Subcutaneous abdominal adipose tissue (tissue), 5 donors: Measurements from ENCODE around the gene PARL.
A peak's percentile ranks its signal among the peaks of the same experiment; 100 is the strongest.
"Not testable (repeated sequence)": the region's sequence is repeated elsewhere in the genome, so short reads cannot be mapped to it uniquely, and the experiment has no call there.

Experiments
- H3K27ac ChIP-seq: one replicate; pipeline ENCODE4 v1.7.0; 2013; ENCODE audit warnings: low read depth, mild to moderate bottlenecking, inconsistent platforms, low read length, moderate library complexity
- H3K27me3 ChIP-seq, 5 donors: one replicate each; pipeline ENCODE4 v1.7.0; 2013; ENCODE audit warnings: low read length in 5 of 5, inconsistent platforms in 1 of 5; ENCODE audit not compliant: control insufficient read depth in 5 of 5, insufficient read depth in 4 of 5
- H3K36me3 ChIP-seq, 5 donors: one replicate each; pipeline ENCODE4 v1.7.0; 2013; ENCODE audit warnings: low read length in 5 of 5; ENCODE audit not compliant: control insufficient read depth in 5 of 5, insufficient read depth in 5 of 5
- H3K4me1 ChIP-seq, 5 donors: one replicate each; pipeline ENCODE4 v1.7.0; 2013; ENCODE audit warnings: low read length in 5 of 5, mild to moderate bottlenecking in 3 of 5, moderate library complexity in 1 of 5; ENCODE audit not compliant: control insufficient read depth in 5 of 5, insufficient read depth in 5 of 5
- H3K4me3 ChIP-seq, 5 donors: one replicate each; pipeline ENCODE4 v1.7.0; 2013; ENCODE audit warnings: low read length in 5 of 5, low read depth in 1 of 5
- H3K9ac ChIP-seq, 5 donors: one replicate each; pipeline ENCODE4 v1.7.0; 2013; ENCODE audit warnings: low read length in 5 of 5, mild to moderate bottlenecking in 4 of 5, moderate library complexity in 3 of 5
- H3K9me3 ChIP-seq, 5 donors: one replicate each; pipeline ENCODE4 v1.7.0; 2013; ENCODE audit warnings: low read length in 5 of 5; ENCODE audit not compliant: control insufficient read depth in 5 of 5
- donor health status: healthy.
- donor health status: healthy.
- donor health status: healthy.
- donor health status: healthy.
- donor health status: healthy.

The PARL gene

GRCh38 chr3:183885766-183886165, 1.1 kb upstream of the PARL start:
- H3K27ac ChIP-seq: no peak overlapping the region
- H3K36me3 ChIP-seq: no peaks in the 10 kb centered on the region
- H3K4me1 ChIP-seq: peaks cover 2 to 32% (median 27%) of the 10 kb centered on the region in 5 donors
- H3K9me3 ChIP-seq: no peaks in the 10 kb centered on the region
- no peak overlapping the region for H3K9ac ChIP-seq
- no peak overlapping the region for H3K4me3 ChIP-seq
- H3K27me3 ChIP-seq: no peaks in the 10 kb centered on the region

- Histone ChIP-seq H3K4me1 (peaks cover 2 to 35% (median 28%) of the 10 kb centered on the region in 5 donors), H3K36me3 (no peaks in the 10 kb centered on the region), H3K9me3 (no peaks in the 10 kb centered on the region), H3K9ac (peak overlapping the region; percentile 73 to 93 (median 92)), H3K27ac (peak overlapping the region; percentile 62), H3K27me3 (no peaks in the 10 kb centered on the region), H3K4me3 (peak overlapping the region; percentile 84 to 99 (median 93))
Observed at GRCh38 chr3:183884097-183884426, 618 bp downstream of the PARL start.

- Histone ChIP-seq H3K4me3 (peak overlapping the region; percentile 84 to 99 (median 93)), H3K9ac (peak overlapping the region; percentile 54 to 93 (median 92)), H3K4me1 (peaks cover 2 to 38% (median 28%) of the 10 kb centered on the region in 5 donors), H3K27ac (peak overlapping the region; percentile 62), H3K36me3 (no peaks in the 10 kb centered on the region), H3K9me3 (no peaks in the 10 kb centered on the region), H3K27me3 (no peaks in the 10 kb centered on the region)
Observed at GRCh38 chr3:183883291-183884096, 1.2 kb downstream of the PARL start.

DNA sequence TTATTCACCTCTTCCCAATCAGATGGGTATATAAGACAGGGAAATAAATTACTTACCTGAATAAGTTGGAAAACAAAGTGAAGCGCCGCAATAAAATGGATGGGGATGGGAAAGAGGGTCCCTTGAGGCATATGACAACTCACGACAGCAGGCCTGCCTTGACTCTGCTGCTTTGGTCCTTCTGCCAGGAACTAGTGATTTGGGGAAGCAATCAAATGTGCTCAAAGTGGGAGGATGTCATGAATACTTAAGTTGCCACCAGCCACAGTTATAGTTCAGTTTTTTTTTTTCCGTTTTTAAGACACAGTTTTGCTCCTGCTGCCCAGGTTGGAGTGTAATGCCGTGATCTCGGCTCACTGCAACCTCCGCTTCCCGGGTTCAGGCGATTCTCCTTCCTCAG, 4.6 kb downstream of the PARL start:
- no peak overlapping the region for H3K9ac ChIP-seq

GRCh38 chr3:183879243-183879642, 5.4 kb downstream of the PARL start:
- H3K9me3 ChIP-seq: no peaks in the 10 kb centered on the region
- H3K4me3 ChIP-seq: no peak overlapping the region
- H3K36me3 ChIP-seq: peaks cover 0 to 2% (median 0%) of the 10 kb centered on the region in 5 donors
- H3K27ac ChIP-seq: no peak overlapping the region
- no peaks in the 10 kb centered on the region for H3K27me3 ChIP-seq
- H3K4me1 ChIP-seq: peaks cover 2 to 42% (median 26%) of the 10 kb centered on the region in 5 donors
- H3K9ac ChIP-seq: no peak overlapping the region

More for the DNA sequence above, 4.6 kb downstream of the PARL start:
- H3K4me3 ChIP-seq: no peak overlapping the region
- H3K9me3 ChIP-seq: no peaks in the 10 kb centered on the region
- no peak overlapping the region for H3K27ac ChIP-seq
- no peaks in the 10 kb centered on the region for H3K27me3 ChIP-seq
- peaks cover 0 to 2% (median 0%) of the 10 kb centered on the region in 5 donors for H3K36me3 ChIP-seq
- H3K4me1 ChIP-seq: peaks cover 2 to 43% (median 29%) of the 10 kb centered on the region in 5 donors

GRCh38 chr3:183878071-183878470, 6.6 kb downstream of the PARL start:
- Histone ChIP-seq H3K36me3 (peaks cover 0 to 2% (median 0%) of the 10 kb centered on the region in 5 donors), H3K9ac (no peak overlapping the region), H3K27me3 (no peaks in the 10 kb centered on the region), H3K27ac (no peak overlapping the region), H3K4me1 (peaks cover 0 to 35% (median 20%) of the 10 kb centered on the region in 5 donors), H3K4me3 (no peak overlapping the region), H3K9me3 (no peaks in the 10 kb centered on the region)

DNA sequence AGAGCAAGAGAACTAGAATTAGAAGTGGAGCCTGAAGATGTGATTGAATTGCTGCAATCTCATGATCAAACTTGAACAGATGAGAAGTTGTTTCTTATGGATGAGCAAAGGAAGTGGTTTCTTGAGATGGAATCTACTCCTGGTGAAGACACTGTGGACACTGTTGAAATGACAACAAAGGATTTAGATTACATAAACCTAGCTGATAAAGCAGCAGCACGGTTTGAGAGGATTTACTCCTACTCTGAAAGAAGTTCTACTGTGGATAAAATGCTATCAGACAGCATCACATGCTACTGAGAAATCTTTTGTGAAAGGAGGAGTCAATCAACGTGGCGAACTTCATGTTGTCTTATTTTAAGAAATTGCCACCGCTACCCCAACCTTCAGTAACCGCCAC, 7.5 kb downstream of the PARL start:
- H3K9me3 ChIP-seq, H3K4me3 ChIP-seq, H3K27ac ChIP-seq, H3K9ac ChIP-seq, H3K27me3 ChIP-seq, H3K36me3 ChIP-seq: not testable (repeated sequence)
- H3K4me1 ChIP-seq: peaks cover 0 to 29% (median 12%) of the 10 kb centered on the region in 5 donors

DNA sequence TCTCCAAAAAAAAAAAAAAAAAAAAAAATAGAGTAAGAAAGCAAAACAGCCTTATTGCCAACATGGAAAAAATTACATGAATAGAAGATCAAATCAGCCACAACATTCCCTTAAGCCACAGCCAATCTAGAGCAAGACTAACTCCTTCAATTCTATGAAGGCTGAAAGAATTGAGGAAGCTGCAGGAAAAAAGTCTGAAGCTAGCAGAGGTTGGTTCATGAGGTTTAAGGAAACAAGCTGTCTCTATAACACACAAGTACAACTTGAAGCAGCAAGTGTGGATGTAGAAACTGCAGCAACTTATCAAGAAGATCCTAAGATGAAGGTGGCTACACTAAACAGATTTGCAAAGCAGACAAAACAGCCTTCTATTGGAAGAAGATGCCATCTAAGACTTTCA, 9.3 kb downstream of the PARL start:
- Histone ChIP-seq H3K36me3 (peaks cover 0 to 3% (median 0%) of the 10 kb centered on the region in 5 donors), H3K9ac (no peak overlapping the region), H3K4me1 (peaks cover 0 to 24% (median 12%) of the 10 kb centered on the region in 5 donors), H3K27me3 (no peaks in the 10 kb centered on the region), H3K4me3 (no peak overlapping the region), H3K27ac (no peak overlapping the region), H3K9me3 (no peaks in the 10 kb centered on the region)

DNA sequence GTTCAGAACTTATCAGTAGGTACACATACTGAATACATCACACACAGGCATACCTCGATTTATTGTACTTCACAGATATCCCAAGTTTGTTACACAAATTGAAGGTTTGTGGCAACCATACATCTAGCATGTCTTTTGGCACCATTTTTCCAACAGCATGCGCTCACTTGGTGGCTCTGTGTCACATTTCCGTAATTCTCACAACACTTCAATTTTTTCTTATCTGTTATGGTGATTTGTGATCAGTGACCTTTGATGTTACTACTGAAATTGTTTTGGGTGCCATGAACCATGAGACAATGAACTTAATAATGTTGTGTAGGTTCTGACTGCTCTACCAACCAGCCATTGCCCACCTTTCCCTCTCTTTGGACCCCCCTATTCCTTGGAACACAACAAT, 10.8 kb downstream of the PARL start:
- H3K36me3 ChIP-seq: peaks cover 0 to 3% (median 0%) of the 10 kb centered on the region in 5 donors
- H3K9ac ChIP-seq: no peak overlapping the region
- no peaks in the 10 kb centered on the region for H3K27me3 ChIP-seq
- H3K9me3 ChIP-seq: no peaks in the 10 kb centered on the region
- H3K4me1 ChIP-seq: peaks cover 0 to 19% (median 10%) of the 10 kb centered on the region in 5 donors
- no peak overlapping the region for H3K27ac ChIP-seq
- no peak overlapping the region for H3K4me3 ChIP-seq

- Histone ChIP-seq H3K4me3 (no peak overlapping the region), H3K9ac (no peak overlapping the region), H3K9me3 (no peaks in the 10 kb centered on the region), H3K27me3 (no peaks in the 10 kb centered on the region), H3K36me3 (peaks cover 5 to 9% (median 8%) of the 10 kb centered on the region in 5 donors), H3K27ac (no peak overlapping the region), H3K4me1 (peaks cover 0 to 9% (median 0%) of the 10 kb centered on the region in 5 donors)
Observed at GRCh38 chr3:183871541-183871940, 13.1 kb downstream of the PARL start.
